ENCODE data around the gene PCID2. TPM values are rescaled to one million over a fixed set of nuclear protein-coding genes. Genes with fewer than 3 reads are reported as not detected.

The PCID2 gene
- total RNA-seq, 1 donor from 2014 or later, result 59.7 TPM

DNA sequence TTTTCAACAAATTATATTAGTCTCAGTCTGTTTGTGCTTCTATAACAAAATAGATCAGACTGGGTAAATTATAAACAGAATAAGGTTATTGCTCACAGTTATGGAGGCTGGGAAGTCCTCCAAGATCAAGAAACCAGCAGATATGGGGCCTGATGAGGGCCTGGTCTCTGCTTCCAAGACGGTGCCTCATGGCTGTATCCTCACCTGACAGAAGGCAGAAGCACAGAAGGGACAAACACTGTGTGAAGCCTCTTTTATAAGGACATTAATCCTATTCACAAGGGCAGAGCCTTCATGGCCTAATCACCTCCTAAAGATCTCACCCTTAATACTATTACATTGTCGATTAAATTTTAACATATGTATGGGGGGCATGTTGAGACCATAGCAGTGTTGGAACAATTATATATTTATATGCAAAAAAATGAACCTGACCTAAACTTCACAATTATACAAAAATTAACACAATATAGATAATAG lies 73.1 kb downstream of the PCID2 start:
- H3K27ac Mint-ChIP-seq, result no peak overlapping the region
- H3K4me3 Mint-ChIP-seq, result no peak overlapping the region
- peak; percentile 31 for DNase-seq (ENCODE audit: extremely low spot score, unreplicated experiment)
- peaks cover 12% of the 10 kb centered on the region for H3K27me3 Mint-ChIP-seq
- no peaks in the 10 kb centered on the region for H3K4me1 Mint-ChIP-seq (ENCODE audit: unreplicated experiment)
- no peaks in the 10 kb centered on the region for H3K36me3 Mint-ChIP-seq
- TF ChIP-seq CTCF (conservative IDR thresholded peaks at IDR 0.05), result no peak
- H3K9me3 Mint-ChIP-seq, result no peaks in the 10 kb centered on the region

DNA sequence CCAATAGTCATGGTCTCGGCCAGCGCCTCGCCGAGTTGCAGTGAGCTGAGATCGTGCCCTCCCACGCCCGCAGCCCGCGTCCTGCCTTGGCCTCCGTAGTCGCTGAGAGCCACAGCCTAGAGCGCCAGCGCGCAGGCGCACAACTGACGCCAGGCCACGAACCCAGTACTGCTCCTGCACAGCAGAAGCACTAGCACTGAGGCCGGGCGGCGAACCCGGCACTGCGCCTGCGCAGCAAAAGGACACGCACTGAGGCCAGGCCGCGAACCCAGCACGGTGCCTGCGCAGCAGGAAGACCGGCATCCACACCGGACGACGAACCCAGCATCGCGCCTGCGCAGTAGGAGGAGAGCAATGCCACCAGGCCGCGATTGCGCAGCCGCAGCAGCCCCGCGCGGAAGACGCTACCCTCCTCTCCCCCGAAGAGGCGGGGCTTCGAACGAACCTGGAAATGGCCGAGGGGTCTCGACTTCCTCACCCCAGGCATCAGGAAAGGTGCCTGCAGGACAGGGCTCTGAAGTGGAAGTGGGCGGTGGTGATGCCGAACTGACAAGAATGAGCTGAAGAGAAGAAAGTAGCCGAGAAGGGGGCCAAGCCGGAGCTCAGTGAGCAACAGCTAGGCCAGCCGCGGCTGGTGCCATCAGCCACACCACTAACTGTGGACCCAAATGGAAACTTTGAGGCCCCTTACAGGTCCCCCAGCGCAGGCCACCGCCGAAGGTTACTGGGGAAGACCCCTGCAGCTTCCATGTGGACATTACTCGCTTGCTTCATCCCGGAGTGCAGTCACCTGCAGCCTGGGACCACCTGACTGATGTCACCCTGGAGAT lies 78.3 kb downstream of the PCID2 start:
- Mint-ChIP-seq H3K27ac (no peak overlapping the region), H3K4me3 (no peak overlapping the region), H3K36me3 (no peaks in the 10 kb centered on the region), H3K9me3 (no peaks in the 10 kb centered on the region), H3K27me3 (peaks cover 9% of the 10 kb centered on the region), H3K4me1 (ENCODE audit: unreplicated experiment) (no peaks in the 10 kb centered on the region)
- peak; percentile 65 for DNase-seq (ENCODE audit: extremely low spot score, unreplicated experiment)
- TF ChIP-seq CTCF (conservative IDR thresholded peaks at IDR 0.05), result no peak

GRCh38 chr13:113129480-113129879 lies 79.0 kb downstream of the PCID2 start:
- peak; percentile 66 for DNase-seq (ENCODE audit: extremely low spot score, unreplicated experiment)
- Mint-ChIP-seq H3K4me1 (ENCODE audit: unreplicated experiment) (no peaks in the 10 kb centered on the region), H3K9me3 (no peaks in the 10 kb centered on the region), H3K27ac (no peak overlapping the region), H3K36me3 (no peaks in the 10 kb centered on the region), H3K27me3 (peaks cover 9% of the 10 kb centered on the region), H3K4me3 (no peak overlapping the region)
- no peak for TF ChIP-seq CTCF (conservative IDR thresholded peaks at IDR 0.05)

Other genes starting within 250 kb of the PCID2 start
- gene MCF2L, start 239.5 kb downstream of the PCID2 start, total RNA-seq (ENCODE audit: low replicate concordance), result 37.3 and 46.9 TPM in 2 replicates
- 3.0 and 5.3 TPM in 2 replicates for gene F7, start 102.9 kb downstream of the PCID2 start, total RNA-seq (ENCODE audit: low replicate concordance)
- 34.4 and 53.6 TPM in 2 replicates for gene F10, start 85.9 kb downstream of the PCID2 start, total RNA-seq (ENCODE audit: low replicate concordance)
- gene PROZ, start 50.0 kb downstream of the PCID2 start, total RNA-seq (ENCODE audit: low replicate concordance), result not detected in 2 replicates
- 64.6 and 69.9 TPM in 2 replicates for gene CUL4A, start 944 bp upstream of the PCID2 start, total RNA-seq (ENCODE audit: low replicate concordance)
- gene LAMP1, start 88.6 kb upstream of the PCID2 start, total RNA-seq (ENCODE audit: low replicate concordance), result 152 and 312 TPM in 2 replicates
- gene GRTP1, start 155.5 kb upstream of the PCID2 start, total RNA-seq (ENCODE audit: low replicate concordance), result 19.0 and 22.4 TPM in 2 replicates
- gene ADPRHL1, start 244.8 kb upstream of the PCID2 start, total RNA-seq (ENCODE audit: low replicate concordance), result 2.5 and 4.1 TPM in 2 replicates

Data from type B pancreatic cell (in vitro differentiated cells).